ENCODE results near the gene SLC17A7. TPM values are rescaled to one million over a fixed set of nuclear protein-coding genes. Genes with fewer than 3 reads are reported as not detected.

The SLC17A7 gene
- total and polyA plus RNA-seq, 9 of the 15 experiments (the other 6 are each of a cell fraction or from before 2014, with no cell fraction given), result 1.1 to 15.7 (median 2.4) TPM

- TF ChIP-seq, protein P1, sequence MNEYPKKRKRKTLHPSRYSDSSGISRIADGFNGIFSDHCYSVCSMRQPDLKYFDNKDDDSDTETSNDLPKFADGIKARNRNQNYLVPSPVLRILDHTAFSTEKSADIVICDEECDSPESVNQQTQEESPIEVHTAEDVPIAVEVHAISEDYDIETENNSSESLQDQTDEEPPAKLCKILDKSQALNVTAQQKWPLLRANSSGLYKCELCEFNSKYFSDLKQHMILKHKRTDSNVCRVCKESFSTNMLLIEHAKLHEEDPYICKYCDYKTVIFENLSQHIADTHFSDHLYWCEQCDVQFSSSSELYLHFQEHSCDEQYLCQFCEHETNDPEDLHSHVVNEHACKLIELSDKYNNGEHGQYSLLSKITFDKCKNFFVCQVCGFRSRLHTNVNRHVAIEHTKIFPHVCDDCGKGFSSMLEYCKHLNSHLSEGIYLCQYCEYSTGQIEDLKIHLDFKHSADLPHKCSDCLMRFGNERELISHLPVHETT (CRISPR knock-in tag; conservative IDR thresholded peaks at IDR 0.05 in 1 of 2, IDR thresholded peaks at IDR 0.05 in 1 of 2), result no peak
- TF ChIP-seq CHCHD3 (CRISPR knock-in tag; IDR thresholded peaks at IDR 0.05) (no peak), BACH1 (tag; IDR thresholded peaks at IDR 0.05) (no peak), MYBL2 (IDR thresholded peaks at IDR 0.05; ENCODE audit: low read depth) (no peak), MYBL2 (CRISPR knock-in tag; IDR thresholded peaks at IDR 0.05; ENCODE audit: borderline replicate concordance) (no peak), PML (IDR thresholded peaks at IDR 0.05; ENCODE audit: low read length) (no peak), GTF3C2 (IDR thresholded peaks at IDR 0.05; ENCODE audit: borderline replicate concordance, extremely low read depth, insufficient read length) (no peak), FOXJ2 (tag; IDR thresholded peaks at IDR 0.05) (no peak), ZNF444 (CRISPR knock-in tag; IDR thresholded peaks at IDR 0.05) (no peak)
- TF ChIP-seq, protein P2, sequence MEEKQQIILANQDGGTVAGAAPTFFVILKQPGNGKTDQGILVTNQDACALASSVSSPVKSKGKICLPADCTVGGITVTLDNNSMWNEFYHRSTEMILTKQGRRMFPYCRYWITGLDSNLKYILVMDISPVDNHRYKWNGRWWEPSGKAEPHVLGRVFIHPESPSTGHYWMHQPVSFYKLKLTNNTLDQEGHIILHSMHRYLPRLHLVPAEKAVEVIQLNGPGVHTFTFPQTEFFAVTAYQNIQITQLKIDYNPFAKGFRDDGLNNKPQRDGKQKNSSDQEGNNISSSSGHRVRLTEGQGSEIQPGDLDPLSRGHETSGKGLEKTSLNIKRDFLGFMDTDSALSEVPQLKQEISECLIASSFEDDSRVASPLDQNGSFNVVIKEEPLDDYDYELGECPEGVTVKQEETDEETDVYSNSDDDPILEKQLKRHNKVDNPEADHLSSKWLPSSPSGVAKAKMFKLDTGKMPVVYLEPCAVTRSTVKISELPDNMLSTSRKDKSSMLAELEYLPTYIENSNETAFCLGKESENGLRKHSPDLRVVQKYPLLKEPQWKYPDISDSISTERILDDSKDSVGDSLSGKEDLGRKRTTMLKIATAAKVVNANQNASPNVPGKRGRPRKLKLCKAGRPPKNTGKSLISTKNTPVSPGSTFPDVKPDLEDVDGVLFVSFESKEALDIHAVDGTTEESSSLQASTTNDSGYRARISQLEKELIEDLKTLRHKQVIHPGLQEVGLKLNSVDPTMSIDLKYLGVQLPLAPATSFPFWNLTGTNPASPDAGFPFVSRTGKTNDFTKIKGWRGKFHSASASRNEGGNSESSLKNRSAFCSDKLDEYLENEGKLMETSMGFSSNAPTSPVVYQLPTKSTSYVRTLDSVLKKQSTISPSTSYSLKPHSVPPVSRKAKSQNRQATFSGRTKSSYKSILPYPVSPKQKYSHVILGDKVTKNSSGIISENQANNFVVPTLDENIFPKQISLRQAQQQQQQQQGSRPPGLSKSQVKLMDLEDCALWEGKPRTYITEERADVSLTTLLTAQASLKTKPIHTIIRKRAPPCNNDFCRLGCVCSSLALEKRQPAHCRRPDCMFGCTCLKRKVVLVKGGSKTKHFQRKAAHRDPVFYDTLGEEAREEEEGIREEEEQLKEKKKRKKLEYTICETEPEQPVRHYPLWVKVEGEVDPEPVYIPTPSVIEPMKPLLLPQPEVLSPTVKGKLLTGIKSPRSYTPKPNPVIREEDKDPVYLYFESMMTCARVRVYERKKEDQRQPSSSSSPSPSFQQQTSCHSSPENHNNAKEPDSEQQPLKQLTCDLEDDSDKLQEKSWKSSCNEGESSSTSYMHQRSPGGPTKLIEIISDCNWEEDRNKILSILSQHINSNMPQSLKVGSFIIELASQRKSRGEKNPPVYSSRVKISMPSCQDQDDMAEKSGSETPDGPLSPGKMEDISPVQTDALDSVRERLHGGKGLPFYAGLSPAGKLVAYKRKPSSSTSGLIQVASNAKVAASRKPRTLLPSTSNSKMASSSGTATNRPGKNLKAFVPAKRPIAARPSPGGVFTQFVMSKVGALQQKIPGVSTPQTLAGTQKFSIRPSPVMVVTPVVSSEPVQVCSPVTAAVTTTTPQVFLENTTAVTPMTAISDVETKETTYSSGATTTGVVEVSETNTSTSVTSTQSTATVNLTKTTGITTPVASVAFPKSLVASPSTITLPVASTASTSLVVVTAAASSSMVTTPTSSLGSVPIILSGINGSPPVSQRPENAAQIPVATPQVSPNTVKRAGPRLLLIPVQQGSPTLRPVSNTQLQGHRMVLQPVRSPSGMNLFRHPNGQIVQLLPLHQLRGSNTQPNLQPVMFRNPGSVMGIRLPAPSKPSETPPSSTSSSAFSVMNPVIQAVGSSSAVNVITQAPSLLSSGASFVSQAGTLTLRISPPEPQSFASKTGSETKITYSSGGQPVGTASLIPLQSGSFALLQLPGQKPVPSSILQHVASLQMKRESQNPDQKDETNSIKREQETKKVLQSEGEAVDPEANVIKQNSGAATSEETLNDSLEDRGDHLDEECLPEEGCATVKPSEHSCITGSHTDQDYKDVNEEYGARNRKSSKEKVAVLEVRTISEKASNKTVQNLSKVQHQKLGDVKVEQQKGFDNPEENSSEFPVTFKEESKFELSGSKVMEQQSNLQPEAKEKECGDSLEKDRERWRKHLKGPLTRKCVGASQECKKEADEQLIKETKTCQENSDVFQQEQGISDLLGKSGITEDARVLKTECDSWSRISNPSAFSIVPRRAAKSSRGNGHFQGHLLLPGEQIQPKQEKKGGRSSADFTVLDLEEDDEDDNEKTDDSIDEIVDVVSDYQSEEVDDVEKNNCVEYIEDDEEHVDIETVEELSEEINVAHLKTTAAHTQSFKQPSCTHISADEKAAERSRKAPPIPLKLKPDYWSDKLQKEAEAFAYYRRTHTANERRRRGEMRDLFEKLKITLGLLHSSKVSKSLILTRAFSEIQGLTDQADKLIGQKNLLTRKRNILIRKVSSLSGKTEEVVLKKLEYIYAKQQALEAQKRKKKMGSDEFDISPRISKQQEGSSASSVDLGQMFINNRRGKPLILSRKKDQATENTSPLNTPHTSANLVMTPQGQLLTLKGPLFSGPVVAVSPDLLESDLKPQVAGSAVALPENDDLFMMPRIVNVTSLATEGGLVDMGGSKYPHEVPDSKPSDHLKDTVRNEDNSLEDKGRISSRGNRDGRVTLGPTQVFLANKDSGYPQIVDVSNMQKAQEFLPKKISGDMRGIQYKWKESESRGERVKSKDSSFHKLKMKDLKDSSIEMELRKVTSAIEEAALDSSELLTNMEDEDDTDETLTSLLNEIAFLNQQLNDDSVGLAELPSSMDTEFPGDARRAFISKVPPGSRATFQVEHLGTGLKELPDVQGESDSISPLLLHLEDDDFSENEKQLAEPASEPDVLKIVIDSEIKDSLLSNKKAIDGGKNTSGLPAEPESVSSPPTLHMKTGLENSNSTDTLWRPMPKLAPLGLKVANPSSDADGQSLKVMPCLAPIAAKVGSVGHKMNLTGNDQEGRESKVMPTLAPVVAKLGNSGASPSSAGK (IDR thresholded peaks at IDR 0.05), result no peak
Measured at GRCh38 chr19:49425922-49426592, 15.3 kb downstream of the SLC17A7 start (continued).
